Measurements from ENCODE around the gene AGAP1. TPM values are rescaled to one million over a fixed set of nuclear protein-coding genes. Genes with fewer than 3 reads are reported as not detected.

Gene AGAP1
- total RNA-seq, 2 donors from 2014 or later: 16.1 to 40.1 TPM

- no peak for DNase-seq (ENCODE audit: low spot score)
- Histone ChIP-seq H3K4me3 (no peak overlapping the region), H3K36me3 (no peaks in the 10 kb centered on the region), H3K9me3 (no peaks in the 10 kb centered on the region), H3K27ac (no peak overlapping the region), H3K4me1 (replicated peaks) (no peaks in the 10 kb centered on the region), H3K27me3 (replicated peaks; ENCODE audit: insufficient read depth) (no peaks in the 10 kb centered on the region)
- no peak for TF ChIP-seq POLR2AphosphoS5 (IDR thresholded peaks at IDR 0.05)
- no peak for TF ChIP-seq CTCF (IDR thresholded peaks at IDR 0.05)
- no peak for TF ChIP-seq POLR2A (IDR thresholded peaks at IDR 0.05)
- intact Hi-C loops (cut with DNase I): no loop called here
- 97% methylated on average over 4 of the region's 4 CpGs for WGBS
These were observed 404.9 kb downstream of the AGAP1 start for GRCh38 chr2:235898766-235899165.

GRCh38 chr2:235900631-235901030, 406.8 kb downstream of the AGAP1 start:
- no peak for TF ChIP-seq CTCF (IDR thresholded peaks at IDR 0.05)
- TF ChIP-seq POLR2A (IDR thresholded peaks at IDR 0.05): no peak
- TF ChIP-seq POLR2AphosphoS5 (IDR thresholded peaks at IDR 0.05): no peak
- Histone ChIP-seq H3K9me3 (no peaks in the 10 kb centered on the region), H3K27me3 (replicated peaks; ENCODE audit: insufficient read depth) (no peaks in the 10 kb centered on the region), H3K36me3 (no peaks in the 10 kb centered on the region), H3K4me1 (replicated peaks) (no peaks in the 10 kb centered on the region), H3K27ac (no peak overlapping the region), H3K4me3 (no peak overlapping the region)
- DNase-seq (ENCODE audit: low spot score): no peak
- WGBS: 93% methylated on average over 1 of the region's 1 CpG
- intact Hi-C loops (cut with DNase I): no loop called here

DNA sequence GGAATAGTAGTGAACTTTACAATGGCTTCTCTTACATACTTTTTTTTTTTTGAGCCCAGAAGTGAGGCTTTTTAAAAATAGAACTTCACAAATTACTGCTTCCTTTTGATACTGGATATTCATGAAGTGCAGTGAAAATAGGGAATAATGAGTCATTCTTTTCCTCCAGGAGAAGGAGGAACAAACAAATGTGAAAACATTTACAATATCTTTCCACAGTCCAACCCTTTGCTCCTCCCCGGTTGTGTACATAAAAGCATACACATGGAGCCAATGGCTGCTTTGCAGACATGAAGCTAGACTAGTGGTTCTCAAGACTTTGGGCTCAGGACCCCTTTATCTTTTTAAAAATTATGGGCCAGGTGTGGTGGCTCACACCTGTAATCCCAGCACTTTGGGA, 407.4 kb downstream of the AGAP1 start:
- H3K4me1 ChIP-seq (replicated peaks): no peaks in the 10 kb centered on the region
- 91% methylated on average over 1 of the region's 1 CpG for WGBS
- H3K27ac ChIP-seq: no peak overlapping the region
- intact Hi-C loops (cut with DNase I): no loop called here
- TF ChIP-seq POLR2AphosphoS5 (IDR thresholded peaks at IDR 0.05): no peak
- no peak for TF ChIP-seq POLR2A (IDR thresholded peaks at IDR 0.05)
- TF ChIP-seq CTCF (IDR thresholded peaks at IDR 0.05): no peak
- DNase-seq (ENCODE audit: low spot score): no peak
- H3K9me3 ChIP-seq: no peaks in the 10 kb centered on the region
- no peaks in the 10 kb centered on the region for H3K27me3 ChIP-seq (replicated peaks; ENCODE audit: insufficient read depth)
- H3K4me3 ChIP-seq: no peak overlapping the region
- no peaks in the 10 kb centered on the region for H3K36me3 ChIP-seq

- DNase-seq (ENCODE audit: low spot score): no peak
- intact Hi-C loops (cut with DNase I): no loop called here
- WGBS: 85% methylated on average over 21 of the region's 21 CpGs
These were observed 410.1 kb downstream of the AGAP1 start for GRCh38 chr2:235903782-235904584.

More at GRCh38 chr2:235903782-235904584, 410.1 kb downstream of the AGAP1 start:
- H3K27me3 ChIP-seq (replicated peaks; ENCODE audit: insufficient read depth): no peaks in the 10 kb centered on the region
- H3K4me1 ChIP-seq (replicated peaks): no peaks in the 10 kb centered on the region
- no peaks in the 10 kb centered on the region for H3K36me3 ChIP-seq
- no peaks in the 10 kb centered on the region for H3K9me3 ChIP-seq
- no peak overlapping the region for H3K27ac ChIP-seq
- TF ChIP-seq POLR2A (IDR thresholded peaks at IDR 0.05): no peak
- no peak for TF ChIP-seq CTCF (IDR thresholded peaks at IDR 0.05)
- no peak for TF ChIP-seq POLR2AphosphoS5 (IDR thresholded peaks at IDR 0.05)
- H3K4me3 ChIP-seq: no peak overlapping the region
